Hypothalamus (tissue), 51 donors: ENCODE data around the gene KLK11.
"Not testable (repeated sequence)": the region's sequence is repeated elsewhere in the genome, so short reads cannot be mapped to it uniquely, and the experiment has no call there.

Experiments used
- DNase-seq, 51 donors: peaks; one replicate each; lab custom pipeline; 2025; lab: John Stamatoyannopoulos, UW

KLK11 gene

DNA sequence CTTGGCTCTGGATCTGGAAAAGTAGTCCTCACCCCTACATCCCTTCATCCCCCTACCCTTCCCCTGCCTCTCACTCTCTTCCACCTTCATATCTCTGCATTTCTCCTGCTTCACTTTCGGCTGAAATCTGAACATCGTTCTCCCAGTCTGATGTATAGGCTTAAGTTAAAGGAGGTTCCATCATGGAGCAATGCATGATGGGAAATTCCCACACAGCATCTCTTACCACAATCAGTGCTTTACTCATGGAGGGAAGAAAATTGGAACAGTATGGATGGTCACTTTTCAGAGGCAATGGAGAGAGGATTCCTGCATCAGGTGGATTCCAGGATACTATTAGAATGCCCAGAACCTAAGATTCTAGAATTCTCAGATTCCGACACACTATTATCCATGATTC, 18.9 kb downstream of the KLK11 start:
- DNase-seq, result no peak

DNA sequence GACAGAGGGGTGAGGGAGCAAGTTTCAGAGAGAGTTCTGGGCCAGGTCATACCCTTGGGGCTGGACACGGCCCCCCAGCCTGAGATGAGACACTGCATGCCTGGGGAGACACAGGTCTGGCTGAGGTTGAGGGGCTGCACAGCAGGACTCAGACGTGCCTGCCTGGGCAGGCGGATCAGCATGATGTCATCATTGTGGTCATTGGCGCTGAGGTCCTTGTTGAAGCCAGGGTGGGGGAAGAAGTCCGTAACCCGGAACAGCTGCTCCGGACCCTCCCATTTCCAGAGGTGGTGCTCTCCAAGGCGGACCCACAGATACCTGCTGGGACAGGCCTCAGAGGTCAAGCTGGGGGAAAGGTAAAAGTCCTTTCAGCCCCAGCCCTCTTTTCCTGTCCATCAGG, 20.0 kb downstream of the KLK11 start:
- DNase-seq, result no peak

DNA sequence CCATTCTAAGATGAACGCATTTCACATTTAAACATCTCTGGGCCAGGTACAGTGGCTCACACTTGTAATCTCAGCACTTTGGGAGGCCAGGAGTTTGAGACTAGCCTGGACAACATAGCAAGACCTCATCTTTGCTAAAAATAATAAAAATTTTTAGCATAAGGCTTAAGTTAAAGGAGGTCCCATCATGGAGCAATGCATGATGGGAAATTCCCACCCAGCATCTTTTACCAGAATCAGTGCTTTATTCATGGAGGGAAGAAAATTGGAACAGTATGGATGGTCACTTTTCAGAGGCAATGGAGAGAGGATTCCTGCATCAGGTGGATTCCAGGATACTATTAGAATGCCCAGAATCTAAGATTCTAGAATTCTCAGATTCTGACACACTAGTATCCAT, 21.2 kb downstream of the KLK11 start:
- no peak for DNase-seq

DNA sequence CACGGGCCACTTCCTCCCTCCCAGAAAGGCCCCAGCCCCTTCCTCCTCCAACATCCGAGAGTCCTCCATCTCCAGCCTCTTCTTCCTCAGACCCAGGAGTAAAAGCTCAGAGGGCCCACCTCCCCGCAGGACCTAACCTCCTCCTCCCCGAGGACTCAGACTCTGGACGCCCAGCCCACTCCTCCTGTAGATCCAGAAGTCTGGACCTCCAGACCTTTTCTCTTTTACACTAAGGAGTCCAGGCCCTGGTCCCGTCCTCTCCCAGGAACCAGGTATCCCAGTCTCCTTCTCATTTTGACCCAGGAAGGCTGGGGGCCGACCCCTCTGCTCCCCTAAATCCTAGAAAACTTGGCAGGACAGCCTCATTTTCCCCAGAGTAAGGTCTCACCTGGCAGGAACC, 23.1 kb downstream of the KLK11 start:
- no peak for DNase-seq

DNA sequence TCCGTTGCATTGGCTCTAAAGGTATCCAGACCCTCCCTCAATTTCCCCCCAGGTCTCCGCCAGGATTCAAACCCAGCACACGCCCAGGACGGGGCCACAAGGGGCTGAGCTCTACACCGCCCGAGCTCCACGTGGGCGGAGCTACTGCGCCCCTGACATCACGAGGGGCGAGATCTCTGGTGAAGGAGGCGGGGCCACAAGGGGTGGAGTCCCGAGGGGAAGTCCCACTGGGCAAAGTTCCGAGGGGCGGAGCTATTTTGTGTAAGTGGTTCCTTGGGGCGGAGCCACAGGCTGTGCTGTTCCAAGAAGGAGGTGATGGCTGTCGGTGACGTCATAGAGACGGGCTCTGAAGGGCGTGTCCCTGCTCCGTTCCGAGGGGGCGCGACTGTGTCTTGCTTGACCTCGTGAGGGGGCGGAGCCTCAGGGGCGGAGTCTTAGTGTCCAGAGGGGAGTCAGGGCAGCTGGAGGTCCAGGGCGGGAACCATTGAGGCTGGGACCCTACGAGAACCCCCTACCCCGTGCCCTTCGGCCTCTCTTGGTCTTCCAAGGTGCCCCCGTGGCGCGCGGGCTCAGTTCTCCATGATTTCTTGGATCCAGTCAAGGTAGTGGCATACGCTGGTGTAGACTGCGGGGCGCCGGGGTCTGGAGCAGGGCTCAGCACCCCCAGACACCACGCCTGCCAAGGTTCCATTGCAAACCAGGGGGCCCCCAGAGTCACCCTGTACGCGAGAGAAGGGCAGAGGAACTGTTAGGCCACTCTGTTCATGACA, 23.7 kb downstream of the KLK11 start:
- peak in 4 of 51 donors; percentile 5 to 34 (median 17) for DNase-seq

DNA sequence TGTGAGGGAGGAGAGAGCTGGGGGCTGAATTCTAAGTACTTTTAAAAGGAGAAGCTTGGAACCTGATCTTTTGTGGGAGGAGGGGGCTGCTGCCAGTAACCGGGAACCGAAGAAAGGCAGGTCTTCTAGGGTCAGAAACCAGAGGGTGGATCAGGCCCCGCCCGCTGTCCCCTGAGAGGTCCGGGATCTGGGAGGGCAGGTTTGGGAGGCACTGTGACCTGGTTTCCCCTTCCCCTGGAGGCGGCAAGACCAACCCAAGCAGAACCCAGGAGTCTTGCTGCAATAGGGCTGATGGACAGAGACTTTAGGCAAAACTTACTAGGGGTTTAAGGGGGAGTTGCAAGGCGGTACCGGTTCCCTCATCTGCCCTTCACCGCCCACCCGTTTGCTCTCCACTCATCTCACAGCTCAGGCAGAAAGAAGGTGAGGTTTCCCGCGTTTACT, 24.3 kb downstream of the KLK11 start:
- no peak for DNase-seq

DNA sequence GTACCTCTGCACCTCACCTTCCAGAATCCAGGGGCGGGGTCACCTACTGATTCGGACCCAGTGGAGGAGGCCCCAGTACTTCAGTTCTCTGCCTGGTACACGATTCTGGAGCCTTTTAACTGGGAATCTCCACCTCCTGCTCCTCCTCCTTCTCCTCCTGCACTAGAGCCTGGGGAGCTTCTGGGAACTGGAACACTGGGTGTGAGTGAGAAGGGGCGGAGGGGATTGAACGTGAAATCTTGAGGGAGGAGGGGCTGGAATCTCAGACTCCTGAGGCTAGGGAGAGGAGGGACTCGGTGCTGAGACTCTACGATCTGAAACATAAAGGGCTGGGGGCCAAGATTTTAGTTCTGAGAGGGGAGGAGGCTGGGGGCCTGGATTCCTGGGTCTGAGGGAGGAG, 24.9 kb downstream of the KLK11 start, which contains the start of gene KLK8:
KLK8 (minus strand) TSS at position 90 of the 400 bp plus-strand sequence. CDS start 437 bp downstream, outside the sequence.
- no peak for DNase-seq

DNA sequence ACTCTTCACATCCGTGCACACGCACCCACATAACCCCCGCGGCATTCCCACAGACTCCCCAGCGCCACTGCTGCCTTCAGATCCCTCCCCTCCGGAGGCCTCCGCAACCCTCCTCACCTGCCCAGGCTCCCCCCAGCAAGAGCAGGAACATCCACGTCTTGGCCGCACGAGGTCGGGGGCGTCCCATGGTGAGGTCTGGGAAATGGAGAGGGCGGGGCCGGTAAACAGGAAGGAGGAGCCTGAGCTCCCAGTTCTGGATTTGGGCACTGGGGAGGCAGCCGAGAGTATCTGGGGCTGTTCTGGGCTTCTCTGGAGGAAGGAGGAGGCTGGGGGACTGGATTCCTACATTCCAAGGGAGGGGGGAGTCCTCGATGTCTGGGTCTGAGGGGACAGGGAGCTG, 25.4 kb downstream of the KLK11 start:
- no peak for DNase-seq

DNA sequence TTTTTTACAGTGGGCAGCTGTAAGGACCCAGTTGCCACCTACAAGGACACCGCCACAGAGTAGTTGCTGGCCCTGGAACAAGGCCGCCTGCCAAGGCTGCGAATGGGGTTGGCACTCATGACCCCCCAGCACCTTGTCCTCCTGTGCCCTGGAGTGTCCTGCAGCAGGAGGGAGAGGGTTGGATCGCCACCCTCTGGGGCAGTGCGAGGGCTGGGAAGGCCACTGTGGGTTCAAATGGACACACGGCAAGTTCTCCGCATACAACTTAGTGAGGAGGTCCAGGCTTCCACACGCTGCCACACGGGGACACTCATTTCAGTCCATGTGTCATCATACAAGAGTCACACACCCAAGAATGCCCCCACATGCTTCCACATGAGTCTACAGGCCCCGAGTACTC, 26.0 kb downstream of the KLK11 start:
- DNase-seq, result no peak

DNA sequence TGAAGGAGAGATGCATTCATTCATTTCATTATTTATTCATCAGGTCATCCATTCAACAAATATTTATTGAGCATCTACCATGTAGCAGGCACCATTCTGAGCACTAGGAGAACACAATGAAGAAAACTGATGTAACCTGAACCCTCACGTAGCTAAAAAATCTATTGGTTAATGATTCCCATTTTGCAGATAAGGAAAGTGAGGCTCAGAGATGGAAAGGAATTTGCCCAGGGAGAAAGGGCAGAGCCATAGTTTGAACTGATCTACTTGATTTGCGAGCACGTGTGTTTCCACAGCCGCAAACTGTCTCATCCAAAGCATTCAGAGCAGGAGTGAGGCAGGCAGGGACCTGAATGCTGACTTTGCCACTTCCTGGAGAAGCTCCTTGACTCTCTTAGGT, 27.7 kb downstream of the KLK11 start:
- DNase-seq, result no peak

DNA sequence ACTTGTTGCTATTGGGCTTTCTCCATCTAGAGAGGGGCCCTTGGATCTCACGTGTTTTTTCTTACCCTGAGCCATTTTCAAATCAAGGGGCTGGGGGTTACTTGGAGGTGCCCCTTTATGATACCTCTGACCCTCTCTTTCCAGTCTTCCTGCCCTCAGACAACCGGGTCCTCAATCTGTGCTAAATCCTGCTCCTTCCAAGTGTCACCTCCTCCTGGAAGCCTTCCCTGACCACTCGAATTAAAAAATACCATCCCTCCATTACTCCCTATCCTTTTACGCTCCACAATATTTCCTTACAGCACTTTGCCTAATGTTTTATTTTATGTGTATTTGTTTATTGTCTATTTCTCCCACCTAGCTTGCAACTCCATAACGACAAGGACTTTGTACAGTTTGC, 28.4 kb downstream of the KLK11 start:
- no peak for DNase-seq

DNA sequence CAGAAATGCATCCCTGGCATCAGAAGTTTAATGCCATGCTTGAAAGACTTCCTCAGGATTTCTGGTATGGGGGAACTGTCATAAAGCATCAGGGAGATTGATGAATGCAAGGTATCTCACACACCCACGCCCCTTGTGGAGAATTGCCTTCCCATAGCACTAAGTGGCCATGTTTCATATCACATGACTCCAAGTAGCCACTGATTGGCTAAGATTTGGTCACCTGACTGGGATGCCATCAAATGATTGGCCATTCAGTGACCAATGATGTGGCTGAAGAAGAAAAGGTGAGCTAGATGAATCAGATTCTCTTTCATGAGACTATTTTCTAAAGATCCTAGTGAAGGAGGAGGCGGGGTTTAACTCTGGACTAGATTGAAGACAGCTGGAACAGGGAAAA, 32.3 kb downstream of the KLK11 start:
- DNase-seq, result no peak

DNA sequence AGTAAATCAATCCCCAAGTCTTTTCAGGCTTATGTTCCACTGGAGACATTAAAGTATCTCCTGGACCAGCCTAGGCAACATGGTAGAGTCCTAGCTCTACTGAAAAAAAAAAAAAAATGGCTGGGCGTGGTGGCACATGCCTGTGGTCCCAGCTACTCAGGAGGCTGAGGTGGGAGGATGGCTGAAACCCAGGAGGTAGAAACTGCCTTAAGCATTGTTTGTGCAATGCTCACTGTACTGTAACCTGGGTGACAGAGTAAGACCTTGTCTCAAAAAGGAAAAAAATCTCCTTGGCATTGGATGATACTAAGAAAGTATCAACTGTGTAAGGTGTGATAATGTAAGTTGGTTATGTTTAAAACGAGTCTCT, 33.8 kb downstream of the KLK11 start:
- no peak for DNase-seq

DNA sequence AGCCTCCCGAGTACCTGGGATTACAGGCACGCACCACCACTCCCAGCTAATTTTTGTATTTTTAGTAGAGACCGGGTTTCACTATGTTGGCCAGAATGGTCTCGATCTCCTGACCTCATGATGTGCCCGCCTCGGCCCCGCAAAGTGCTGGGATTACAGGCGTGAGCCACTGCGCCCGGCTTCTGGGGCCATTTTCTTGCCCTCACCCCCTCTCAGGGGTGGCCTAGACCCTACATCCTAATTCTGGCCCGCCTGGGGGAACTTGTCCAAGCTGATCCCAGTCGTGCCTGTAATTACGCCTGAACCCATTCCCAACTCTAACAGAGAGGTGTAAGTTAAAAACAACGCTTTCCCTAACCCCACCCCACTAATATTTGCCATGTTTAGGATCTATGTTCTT, 42.0 kb downstream of the KLK11 start:
- not testable (repeated sequence) for DNase-seq

DNA sequence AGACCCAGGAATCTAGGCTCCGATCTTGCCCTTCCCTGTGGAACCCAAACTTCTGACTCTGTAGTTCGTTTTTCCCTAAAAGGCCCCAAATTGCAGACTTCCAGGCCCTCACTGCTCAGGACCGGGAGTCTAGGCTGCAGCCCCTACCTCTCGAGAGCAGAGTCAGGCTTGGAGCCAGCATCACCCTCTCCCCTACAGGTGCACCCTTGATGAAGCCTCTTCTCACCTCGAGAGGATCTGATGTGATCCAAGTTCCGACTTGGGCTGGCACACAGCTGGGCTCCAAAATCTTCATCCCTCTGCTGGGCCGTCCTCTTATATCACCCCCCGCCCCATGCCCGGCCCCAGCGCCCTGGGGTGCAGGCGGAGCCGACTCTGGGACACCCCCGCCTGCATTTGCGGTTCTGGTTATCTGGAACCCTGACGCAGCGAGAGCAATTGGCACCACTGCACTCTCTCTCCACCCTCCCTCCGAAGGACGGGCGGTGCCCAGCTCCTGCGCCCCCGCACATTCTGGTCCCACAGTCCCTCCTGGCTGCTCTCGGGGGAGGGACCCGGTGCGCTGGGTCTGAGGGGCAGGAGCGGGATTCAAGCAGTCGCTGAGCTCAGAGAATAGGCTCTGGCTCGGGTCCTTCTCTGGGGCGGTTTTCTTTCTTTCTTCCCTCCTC, 42.7 kb downstream of the KLK11 start, which contains the start of gene KLK7:
KLK7 (minus strand) TSS at position 293 of the 668 bp plus-strand sequence. CDS start 1,518 bp downstream, outside the sequence.
- no peak for DNase-seq

DNA sequence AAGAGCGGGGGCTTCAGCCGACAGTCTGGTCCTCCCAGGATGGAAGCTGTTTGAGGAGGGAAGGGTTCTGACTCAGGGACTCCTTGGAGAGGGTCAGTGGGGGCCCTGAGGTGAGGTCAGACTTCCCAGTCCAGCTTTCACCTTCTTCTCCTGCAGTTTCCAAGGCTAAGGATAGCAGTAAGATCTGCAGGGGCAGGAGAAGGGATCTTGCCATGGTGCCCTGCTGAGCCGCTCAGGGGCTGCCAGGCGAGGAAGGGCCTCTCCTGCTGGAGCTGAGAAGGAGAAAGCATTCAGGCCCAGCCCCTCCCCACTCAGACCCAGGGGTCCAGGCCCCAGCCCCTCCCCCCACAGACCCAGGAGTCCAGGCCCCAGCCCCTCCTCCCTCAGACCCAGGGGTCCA, 44.2 kb downstream of the KLK11 start:
- DNase-seq, result no peak

DNA sequence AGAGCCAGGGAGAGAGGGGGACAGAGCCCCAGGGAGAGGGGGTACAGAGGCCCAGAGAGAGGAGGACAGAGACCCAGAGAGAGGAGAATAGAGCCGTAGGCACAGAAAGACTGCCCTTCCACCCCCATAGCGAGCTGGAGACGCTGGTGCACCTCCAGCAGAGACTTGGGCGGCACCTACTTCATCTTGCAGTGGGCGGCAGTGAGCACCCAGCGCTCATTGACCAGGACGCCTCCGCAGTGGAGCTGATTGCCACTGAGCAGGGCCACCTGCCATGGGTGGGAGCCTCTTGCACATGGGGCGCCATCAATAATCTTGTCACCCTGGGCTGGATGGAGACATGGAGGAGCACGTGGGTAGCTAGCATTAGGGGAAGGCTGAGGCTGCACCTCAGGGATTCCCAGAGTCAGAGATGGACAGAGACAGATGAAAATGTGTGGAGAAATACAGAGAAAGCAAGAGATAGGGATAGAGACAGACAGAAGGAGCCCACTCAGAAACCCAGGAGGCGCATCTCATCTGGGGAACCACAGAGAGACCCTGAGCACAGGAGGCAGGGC, 44.7 kb downstream of the KLK11 start:
- no peak for DNase-seq

DNA sequence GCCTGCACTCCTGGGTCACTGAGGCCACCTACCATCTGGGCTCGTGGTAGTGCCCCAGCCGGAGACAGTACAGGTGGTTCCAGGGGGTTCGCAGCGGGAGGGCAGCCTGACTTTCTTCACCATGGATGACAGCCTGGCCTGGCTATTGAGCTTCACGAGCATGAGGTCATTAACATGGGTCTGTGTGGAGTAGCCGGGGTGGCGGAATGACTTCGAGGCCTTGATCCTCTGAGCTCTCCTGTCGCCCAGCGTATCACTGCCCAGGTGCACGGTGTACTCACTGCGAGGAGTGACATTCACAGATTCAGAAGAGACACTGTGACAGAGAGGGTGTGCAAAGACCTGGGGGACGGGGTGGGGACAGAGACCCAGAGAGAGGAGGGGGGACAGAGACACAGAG, 46.2 kb downstream of the KLK11 start:
- no peak for DNase-seq

DNA sequence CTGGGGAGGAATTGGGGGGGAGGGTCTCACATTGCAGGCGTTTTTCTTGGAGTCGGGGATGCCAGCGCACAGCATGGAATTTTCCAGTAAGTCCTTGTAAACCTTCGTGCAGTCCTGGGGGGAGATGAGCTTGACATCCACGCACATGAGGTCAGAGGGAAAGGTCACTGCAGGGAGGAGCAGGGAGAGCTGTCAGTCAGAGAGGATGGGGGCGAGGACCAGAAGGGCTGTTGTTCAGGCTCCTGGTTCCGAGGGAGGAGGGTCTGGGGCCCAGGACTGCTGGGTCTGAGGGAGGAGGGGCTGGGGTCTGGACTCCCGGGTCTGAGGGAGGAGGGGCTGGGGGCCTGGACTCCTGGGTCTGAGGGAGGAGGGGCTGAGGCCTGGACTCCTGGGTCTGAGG, 46.7 kb downstream of the KLK11 start:
- no peak for DNase-seq

DNA sequence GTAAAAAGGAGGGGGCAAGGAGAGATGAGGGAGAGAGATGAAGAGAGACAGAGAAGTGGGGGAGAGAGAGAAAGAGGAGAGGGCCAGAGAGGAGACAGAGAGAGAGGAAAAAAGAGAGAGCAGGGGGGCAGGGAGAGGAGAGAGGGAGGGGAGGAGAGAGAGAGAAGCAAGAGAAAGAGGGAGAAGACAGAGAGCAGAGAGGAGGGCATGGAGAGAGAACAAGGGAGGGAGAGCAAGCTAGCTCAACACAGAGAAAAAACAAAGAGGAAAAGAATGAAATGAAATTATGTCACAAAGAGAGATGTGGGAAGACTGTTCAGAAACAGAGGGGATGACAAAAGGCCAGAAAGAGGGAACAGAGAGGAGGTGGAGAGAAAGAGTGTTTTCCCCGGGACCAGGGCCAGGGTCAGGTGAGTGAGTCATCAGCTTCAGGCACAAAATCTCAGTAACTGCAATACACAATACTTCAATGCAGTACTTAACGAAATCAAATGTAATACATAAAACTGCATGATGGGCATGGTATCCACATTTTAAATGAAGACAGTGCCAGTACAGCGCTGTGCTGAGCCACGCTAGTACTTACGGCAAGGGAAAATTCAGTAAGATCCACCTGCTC, 47.5 kb downstream of the KLK11 start:
- no peak for DNase-seq

DNA sequence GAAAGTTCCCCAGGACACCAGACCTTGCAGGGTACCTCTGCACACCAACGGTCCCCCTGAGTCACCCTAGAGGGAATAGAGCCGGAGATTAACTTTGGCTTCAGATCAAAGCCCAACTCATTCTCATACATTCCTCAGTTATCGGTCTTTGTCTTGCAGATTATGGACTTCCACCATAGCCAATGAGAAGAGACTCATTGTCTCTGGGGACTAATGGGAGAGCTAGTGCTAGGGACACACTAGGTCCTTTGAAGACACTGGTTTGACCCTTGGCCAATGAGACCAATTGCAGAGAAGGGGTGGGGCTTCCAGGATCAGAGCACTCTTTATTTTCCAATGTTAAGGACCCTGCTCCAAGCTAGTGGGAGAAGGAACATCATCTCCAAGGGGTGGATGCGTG, 48.8 kb downstream of the KLK11 start:
- DNase-seq, result peak in 1 of 51 donors; percentile 10
